Activated CD4-positive, CD25-positive, alpha-beta regulatory T cell treated with anti-CD3 and anti-CD28 coated beads, Interleukin-2, amount 50 U/mL, for 72 hours (primary cell): ENCODE measurements around the gene MEN1.

ENCODE experiments used
- DNase-seq: peaks from one replicate; pipeline ENCODE4 v3.0.0; 2021

The MEN1 gene

GRCh38 chr11:64800303-64801157 lies 9.8 kb downstream of the MEN1 start:
- no peak for DNase-seq

DNA sequence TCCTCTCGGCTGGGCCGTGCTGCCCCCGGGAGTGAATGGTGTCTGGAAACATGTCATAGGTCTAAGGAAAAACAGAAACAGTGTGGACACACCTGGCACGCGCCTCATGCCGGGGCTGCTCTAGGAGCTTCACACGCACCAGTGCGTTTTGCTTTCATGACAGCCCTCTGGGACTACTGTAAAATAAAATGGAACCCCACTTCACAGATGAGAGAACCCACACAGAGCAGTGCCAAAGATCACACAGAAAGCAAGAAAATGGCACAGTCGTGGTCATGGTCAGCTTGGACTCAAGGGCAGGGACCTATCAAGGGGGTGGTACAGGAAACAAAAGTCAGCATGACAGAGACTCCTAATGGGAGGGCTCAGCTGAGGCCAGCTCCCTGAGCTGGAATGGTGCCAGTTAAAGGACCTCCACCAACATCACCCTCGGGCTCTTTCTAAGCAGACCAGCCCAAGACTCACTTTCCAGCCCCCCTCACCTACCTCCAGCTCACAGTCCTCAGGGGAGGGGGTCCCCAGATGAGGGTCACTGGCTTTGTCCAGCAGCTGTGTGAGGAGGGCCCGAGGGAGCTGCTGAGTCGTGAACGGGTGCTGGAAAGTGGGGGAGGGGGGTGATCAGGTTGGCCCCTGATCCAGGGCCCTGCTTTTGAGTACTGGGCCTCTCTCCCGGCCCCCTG lies 10.6 kb downstream of the MEN1 start:
- no peak for DNase-seq

- DNase-seq, result no peak
Observed at GRCh38 chr11:64799256-64799622, 11.1 kb downstream of the MEN1 start.

DNA sequence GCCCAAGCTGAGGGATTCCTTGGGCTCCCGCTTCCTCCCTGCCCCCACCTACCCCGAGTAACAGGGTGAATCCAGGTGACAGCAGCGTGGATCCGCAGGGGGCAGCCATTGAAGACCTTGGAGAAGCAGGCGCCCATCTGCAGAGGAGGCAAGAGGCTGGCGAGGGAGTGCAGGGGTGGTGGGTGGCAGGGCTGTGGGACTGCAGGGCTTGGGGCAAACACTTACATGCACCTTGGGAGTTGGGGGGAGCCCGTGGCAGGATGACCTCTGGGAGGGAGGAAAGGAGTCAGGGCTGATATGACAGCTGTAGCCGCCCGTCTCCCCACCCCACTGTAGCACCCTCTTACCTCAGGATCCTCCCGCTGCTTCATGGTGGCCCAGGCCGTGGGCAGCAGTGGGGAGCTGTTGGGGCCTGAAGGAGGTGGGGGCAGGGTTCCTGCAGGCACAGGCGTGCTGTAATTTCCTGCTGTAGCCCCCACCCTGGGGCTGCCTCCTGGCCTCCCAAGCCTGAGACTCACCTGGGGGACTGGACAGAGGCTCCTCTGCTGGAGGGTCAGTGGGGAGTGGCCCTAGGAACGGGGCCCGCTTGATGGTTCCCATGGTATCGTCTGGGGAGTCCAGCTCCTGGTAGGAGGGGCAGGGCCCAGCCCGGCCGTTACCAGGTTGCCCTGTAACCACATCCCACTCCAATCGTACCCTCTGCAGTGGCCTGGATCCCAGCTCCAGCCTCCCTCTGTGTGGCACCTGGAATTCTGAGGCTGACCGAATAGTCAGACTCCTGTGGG lies 13.4 kb downstream of the MEN1 start:
- no peak for DNase-seq

DNA sequence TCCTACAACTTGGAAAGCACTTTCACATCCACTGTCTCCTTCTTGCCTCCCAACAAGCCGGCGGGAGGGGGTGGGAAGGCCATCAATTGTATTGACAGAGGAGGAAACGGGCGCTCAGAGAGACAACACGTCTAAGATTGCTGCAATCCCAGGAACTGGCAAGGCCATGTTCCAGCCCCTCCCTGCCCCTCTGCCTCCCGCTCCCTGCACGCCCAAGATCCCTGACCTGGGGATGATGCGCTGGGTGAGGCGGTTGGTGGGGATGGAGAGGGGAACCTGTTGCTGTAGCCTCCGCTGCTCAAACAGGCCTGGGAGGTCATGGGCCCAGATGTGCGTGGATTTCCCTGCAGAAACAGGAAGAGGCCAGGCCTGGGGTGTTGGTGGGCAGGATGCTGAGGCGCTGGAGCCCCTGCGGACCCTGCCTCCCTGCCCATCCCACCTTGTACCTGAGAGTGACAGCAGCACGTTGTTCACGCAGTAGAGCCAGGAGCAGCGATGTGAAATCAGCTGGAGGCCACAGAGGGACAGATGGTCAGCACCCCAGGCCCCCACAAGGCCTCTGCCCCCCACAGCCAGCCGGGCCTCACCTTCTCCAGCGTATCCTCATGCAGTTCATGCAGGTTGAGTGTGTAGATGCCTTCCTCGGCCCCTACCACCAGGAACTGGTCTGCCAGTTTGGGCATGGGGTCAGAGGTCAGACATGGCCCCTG lies 14.1 kb downstream of the MEN1 start:
- peak; percentile 19 for DNase-seq

GRCh38 chr11:64794526-64794925 lies 15.8 kb downstream of the MEN1 start:
- peak; percentile 13 for DNase-seq

DNA sequence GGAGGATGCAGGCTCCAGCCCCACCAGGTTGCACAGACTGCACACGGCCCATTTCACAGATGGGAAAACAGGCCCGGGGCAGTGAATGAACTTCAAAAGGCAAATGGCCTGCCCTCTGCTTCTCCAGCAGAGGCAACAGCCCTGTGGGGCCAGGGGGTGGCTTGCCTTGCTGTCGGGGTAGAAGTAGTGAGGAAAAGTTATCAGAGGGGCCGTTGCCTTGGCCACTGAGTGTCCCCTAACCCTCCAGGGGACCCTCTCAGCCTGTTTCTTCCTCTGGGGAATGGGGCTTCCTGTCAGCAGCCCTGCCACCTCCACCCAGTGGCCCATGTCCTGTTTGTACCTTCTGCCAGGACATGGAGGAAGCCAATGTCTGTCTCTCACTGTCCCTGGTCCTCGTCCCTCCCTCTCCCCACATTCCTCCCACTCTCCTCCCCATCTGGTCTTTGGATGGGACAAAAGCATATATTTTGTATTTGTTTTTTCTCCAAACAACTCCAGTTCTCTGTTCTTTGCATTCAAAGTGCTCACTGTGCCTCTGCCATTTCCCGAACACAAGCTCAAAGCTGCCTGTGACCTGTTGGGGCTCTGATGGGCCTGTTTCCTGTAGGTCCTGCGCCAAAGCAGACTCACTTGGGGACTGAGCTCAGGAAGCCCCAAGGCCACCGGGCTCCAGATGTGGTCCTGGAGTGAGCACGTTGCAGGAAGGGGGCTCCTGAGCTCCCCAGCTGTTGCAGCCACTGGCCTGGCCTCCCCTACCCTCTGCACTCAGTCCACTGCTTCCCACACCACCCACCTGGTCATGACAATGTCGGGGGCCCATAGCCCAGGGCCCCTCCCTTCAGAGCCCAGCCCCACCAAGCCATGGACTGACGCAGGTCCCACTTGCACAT lies 16.8 kb downstream of the MEN1 start:
- peak; percentile 25 for DNase-seq

GRCh38 chr11:64792482-64792881 lies 17.9 kb downstream of the MEN1 start:
- peak; percentile 28 for DNase-seq

DNA sequence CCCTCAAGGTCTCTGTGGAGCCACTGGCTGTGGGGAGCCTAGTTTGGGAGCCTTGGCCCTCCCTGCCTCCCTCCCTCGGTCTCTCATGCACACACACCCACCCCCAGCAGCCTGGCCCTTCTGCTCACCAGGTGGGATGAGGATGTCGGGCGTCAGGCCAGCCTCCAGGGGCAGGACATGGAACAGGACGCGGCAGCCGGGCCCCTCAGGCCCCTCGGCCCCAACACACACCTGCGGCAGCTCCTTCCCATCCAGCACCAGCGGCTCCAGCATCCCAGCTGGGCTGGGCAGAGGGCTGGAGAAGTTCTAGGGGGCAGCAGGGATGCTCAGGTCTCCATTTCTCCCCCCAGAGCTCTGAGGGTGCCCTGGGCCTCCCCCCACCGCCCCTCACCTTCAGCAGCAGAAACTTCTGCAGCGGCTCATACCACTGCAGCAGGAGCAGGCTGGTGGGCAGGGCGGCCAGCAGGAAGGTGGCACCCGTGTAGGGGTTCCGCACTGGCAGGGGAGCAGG lies 18.5 kb downstream of the MEN1 start:
- DNase-seq, result peak; percentile 25

DNA sequence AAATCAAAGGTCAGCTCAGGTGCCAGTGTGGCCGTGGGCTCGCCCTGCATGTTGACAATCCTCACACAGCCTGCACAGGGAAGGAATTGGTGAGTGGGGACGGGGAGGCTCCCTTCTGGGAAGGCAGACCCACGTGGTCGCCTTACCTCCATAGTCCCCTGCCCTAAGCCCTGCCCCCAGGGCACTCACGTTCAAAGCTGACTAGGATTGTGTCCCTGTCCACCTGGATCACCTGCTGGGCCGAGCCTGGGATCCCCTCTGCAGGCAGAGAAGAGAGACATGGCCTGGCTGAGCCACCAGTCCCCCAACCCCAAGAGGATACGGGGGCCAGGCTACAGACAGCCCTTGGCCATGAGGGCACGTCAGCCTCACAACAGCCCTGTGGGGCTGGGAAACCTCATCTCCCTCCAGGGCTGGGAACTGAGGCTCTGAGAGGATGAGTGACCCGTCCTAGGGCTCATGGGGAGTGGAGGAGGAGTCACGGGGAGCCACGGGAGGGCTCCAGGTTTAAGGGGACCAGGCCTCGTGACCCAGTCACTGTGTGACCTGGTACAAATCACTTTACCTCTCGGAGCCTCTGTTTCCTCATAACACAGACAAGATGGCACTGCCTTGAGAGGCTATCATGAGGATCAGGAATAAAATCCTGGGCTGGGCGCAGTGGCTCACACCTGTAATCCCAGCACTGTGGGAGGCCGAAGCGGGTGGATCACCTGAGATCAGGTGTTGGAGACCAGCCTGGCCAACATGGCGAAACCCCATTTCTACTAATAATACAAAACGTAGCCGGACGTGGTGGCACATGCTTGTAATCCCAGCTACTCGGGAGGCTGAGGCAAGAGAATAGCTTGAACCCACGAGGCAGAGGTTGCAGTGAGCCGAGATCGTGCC lies 19.9 kb downstream of the MEN1 start:
- peak; percentile 4 for DNase-seq

DNA sequence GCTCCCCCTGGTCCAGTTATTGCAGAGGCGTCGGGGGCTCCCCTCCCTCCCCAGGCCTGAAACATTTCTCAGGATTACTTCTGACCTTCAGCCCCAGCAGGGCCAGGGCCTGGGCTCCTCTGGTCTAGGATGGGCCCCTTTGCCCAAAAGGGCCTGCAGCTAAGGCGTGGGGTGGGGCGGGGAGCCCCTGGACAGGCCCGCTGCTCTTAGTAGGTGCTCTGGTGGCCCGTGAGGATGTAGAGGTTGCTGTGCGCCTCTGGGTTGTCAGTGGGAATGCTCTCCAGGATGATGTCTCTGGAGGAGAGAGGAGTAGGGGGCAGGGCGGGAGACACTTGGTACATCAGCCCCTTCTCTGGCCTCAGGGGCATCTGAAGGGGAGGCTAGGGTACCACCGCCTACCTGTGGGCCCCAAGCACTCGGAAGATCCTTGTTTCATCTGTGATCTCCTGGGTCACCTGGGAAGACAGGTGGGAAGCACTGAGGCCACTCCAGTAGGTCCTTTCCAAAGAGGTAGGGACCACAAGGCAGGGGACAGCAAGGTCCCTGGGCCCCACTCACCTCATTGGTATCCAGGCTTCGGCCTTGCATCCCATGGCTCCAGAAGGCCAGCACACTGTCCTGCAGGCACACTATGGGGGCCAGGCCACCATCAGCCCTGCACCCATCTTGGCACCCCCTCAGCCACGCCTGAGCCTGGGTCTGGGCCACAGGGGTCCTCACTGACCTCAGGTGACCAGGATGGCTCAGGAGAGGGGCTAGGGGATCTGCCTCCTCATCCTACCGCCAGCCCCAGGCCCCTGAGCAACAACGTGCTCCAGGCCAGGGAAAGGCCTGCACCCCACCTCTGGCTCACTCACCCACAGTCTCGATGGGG lies 20.8 kb downstream of the MEN1 start:
- DNase-seq, result peak; percentile 26

DNA sequence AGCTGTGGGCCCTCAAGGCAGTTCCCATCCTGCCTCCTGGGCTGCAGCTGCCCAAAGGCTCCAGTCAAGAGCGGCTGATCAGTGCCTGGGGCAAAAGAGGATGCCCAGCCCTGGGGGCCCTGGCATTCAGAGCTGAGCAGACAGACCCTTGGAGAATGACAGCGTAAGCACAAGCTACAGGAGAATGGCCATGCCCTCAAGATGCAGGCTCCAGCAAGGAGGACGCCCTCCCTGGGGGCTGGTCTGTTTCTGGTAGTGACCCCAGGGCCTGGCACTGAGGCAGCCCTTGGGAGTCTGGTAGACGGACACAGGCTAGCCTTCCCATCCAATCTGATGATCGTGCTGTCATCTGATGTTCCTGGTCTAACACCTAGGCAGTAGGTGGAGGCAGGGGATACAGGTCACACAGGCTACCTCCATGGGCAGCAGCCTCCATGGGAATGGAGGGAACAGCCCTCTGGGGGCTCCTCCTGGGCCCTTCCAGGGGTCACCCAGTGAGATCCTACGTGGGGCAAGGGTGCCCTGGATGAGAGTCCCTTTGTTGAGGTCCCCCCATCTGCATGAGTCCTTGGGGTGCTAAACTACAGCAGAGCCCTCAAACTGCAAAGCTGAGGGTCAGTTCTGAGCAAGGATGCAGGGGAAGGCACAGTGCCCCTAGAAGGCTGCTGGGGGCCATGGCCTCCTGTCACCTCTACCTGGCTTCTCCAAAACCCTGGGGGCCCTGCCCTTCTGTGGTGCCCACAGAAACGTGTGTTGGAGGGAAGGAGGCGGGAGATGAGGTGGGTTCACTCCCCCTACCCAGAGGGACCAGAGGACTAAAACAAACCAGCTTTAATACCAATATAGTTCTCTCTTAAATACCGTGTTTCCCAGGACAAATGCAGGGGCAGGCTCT lies 21.8 kb downstream of the MEN1 start:
- DNase-seq, result peak; percentile 27

DNA sequence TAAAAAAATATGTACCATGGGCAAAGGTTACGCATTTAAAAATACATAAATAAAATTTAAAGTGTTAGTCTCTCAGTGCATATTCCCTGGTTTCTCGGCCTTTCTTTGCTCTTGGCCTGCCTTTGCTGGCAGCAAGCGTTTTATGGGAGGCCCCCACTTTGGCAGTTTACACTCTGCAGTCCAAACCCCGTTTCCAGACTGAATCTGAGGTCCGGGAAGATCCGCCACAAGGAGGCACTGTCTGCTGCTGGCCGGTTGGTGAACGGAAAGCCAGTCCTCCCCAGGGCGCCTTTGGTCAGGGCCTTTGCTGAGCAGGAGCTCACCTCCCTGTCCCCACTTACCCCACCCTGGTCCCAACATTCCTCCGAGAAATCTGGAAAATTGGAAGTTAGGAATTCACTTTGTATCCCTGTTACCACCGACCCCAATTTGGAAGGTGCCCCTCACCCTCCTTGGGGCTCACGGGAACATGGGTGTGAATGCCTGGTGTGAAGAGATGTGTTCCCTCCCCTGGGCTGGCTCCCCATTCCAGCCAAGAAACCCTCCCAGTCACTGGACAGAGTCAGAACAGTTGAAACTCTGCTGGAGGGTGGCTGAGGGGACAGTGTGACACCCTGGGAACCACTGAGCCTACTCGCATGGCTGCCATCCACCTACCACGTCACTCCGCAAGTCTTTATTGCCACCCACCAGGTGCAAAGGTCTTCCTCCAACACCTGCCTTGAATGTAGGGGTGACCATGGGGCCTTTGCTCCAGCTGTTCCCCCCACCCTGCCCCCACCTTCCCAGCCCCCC lies 22.6 kb downstream of the MEN1 start:
- peak; percentile 59 for DNase-seq

GRCh38 chr11:64786308-64786707 lies 24.0 kb downstream of the MEN1 start:
- DNase-seq, result peak; percentile 29

DNA sequence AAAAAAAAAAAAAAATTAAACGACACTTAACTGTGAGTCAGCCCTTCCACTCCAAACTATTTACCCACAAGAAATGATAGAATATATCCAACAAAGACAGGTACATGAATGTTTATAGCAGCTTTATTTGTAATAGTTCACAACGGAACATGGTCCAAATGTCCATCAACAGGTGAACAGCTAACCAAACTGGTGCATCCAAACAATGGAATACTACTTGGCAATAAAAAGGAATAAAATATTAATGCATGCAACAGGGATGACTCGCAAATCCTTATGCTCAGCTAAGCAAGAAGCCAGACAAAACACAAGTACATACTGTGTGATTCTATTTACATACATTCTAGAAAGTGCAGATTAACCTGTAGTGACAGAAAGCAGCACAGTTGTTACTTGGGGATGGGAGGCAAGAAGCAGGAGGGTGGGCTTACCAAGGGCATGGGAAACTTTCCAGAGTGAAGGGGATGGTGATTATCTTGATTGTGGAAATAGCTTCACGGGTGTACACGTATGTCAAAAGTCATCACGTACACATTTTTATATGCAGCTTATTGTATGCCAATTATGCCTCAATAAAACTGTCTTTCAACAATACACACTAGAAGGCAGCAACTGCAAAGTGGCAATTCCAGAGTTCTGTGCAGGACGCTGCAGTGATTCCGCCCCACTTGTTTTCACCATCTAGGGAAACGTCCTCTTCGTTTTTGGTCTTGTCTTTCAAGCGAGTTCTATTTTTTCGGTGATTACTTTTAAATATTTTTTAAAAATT lies 25.4 kb downstream of the MEN1 start:
- DNase-seq, result peak; percentile 17

DNA sequence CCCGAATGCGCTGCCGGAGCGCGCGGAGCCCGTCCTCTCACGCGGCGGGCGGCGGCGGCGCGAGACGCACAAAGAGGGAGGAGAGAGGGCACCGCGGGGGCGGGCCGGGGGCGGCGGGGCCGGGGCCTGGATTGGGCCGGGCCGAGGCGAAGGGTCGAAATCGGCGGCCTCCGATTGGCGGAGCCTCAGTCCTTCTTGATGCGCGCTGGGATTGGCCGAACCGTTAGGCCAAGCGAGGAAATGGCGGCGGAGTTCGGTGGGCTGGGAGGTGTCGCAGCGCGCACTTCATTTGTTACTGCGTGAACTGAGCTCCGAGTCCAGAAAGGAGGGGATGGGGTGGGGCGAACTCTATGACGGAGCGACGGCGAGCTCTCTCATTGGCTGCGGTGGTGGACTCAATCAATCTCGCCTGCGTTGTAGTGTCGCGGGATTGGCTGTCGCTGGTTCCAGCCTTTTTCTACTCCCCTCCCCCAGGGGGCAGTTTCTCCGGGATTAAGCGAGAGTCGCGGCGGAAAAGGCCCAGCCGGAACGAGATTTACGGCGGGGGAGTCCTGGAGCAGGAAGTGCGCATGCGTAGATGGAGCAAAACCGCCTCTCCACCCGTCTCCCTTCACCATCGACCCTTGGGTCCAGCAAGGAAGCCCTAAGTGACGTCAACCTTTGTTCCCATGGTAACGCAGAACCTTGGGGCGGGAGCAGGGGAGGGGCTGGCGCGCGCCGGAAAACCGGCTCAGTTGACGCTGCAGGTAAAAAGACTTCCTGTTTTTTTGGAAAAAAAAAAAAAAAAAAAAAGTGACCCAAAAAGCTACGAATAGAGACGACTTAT lies 31.7 kb downstream of the MEN1 start, which contains the start of gene SF1:
Gene SF1, minus strand, starts transcription at position 70 of the 826 bp plus-strand sequence. CDS start 150 bp downstream, outside the sequence.
- DNase-seq, result peak; percentile 96
